GM03348 (cell line): Measurements from ENCODE around the gene ANKRD60.

Experiments
- DNase-seq: peaks from one replicate; pipeline ENCODE4 v3.0.0; 2012; ENCODE audit warnings: low spot score

The ANKRD60 gene

GRCh38 chr20:58228484-58229197 lies at the start of gene ANKRD60:
Gene ANKRD60 (minus strand): TSS chr20:58228653. CDS start chr20:58228653, 0 bp downstream.
- peak; percentile 28 for DNase-seq

GRCh38 chr20:58277578-58278472 lies 49.4 kb upstream of the ANKRD60 start:
- DNase-seq = no peak

GRCh38 chr20:58277107-58277506 lies 48.7 kb upstream of the ANKRD60 start:
- DNase-seq = no peak

GRCh38 chr20:58274384-58274783 lies 45.9 kb upstream of the ANKRD60 start:
- no peak for DNase-seq

- DNase-seq = no peak
Observed at GRCh38 chr20:58271606-58272351, 43.3 kb upstream of the ANKRD60 start.

- no peak for DNase-seq
Observed at GRCh38 chr20:58268936-58269619, 40.6 kb upstream of the ANKRD60 start.

- DNase-seq = no peak
Observed at GRCh38 chr20:58268421-58268821, 40.0 kb upstream of the ANKRD60 start.

- no peak for DNase-seq
Observed at GRCh38 chr20:58267389-58268215, 39.1 kb upstream of the ANKRD60 start.

- DNase-seq = no peak
Observed at GRCh38 chr20:58264271-58264670, 35.8 kb upstream of the ANKRD60 start.

- DNase-seq = no peak
Observed at GRCh38 chr20:58261660-58262059, 33.2 kb upstream of the ANKRD60 start.

GRCh38 chr20:58260006-58260405 lies 31.6 kb upstream of the ANKRD60 start:
- DNase-seq = no peak

- DNase-seq = no peak
Observed at GRCh38 chr20:58256842-58257241, 28.4 kb upstream of the ANKRD60 start.

GRCh38 chr20:58256307-58256706 lies 27.9 kb upstream of the ANKRD60 start:
- no peak for DNase-seq

GRCh38 chr20:58254890-58255289 lies 26.4 kb upstream of the ANKRD60 start:
- no peak for DNase-seq

- peak; percentile 83 for DNase-seq
Observed at GRCh38 chr20:58251979-58252591, 23.6 kb upstream of the ANKRD60 start.

- DNase-seq = no peak
Observed at GRCh38 chr20:58251348-58251978, 23.0 kb upstream of the ANKRD60 start.

- peak; percentile 31 for DNase-seq
Observed at GRCh38 chr20:58246346-58246745, 17.9 kb upstream of the ANKRD60 start.

GRCh38 chr20:58245931-58246330 lies 17.5 kb upstream of the ANKRD60 start:
- DNase-seq = no peak

GRCh38 chr20:58245181-58245891 lies 16.9 kb upstream of the ANKRD60 start:
- DNase-seq = no peak
